HEK293 (cell line): ENCODE results near the gene CHN1.

Experiments used
- CTCF ChIA-PET: fragments of 350-600 bp; formaldehyde crosslinking; extraction: SDS; loops from one replicate; lab custom pipeline; 2021; ENCODE audit warnings: antibody characterized with exemption; lab: Yijun Ruan, JAX
- POLR2A ChIA-PET: fragments of 300-600 bp; formaldehyde crosslinking; extraction: SDS; loops from one replicate; lab custom pipeline; 2020; ENCODE audit warnings: antibody characterized with exemption, inconsistent platforms; lab: Yijun Ruan, JAX
- H3K27ac ChIP-seq: fragments of 200-500 bp; sonication (Bioruptor generic); 2 replicates; pipeline ENCODE4 v1.5.1; 2014; ENCODE audit warnings: low read depth, low read length, control low read depth, inconsistent platforms; ENCODE audit errors: extremely low read depth
- H3K36me3 ChIP-seq, 2 experiments: fragments of 200-500 bp in 1 of 2; sonication (Bioruptor generic) in 1 of 2; 1 replicate in 1 of 2; 2 replicates in 1 of 2; pipeline ENCODE4 v1.5.1; 2014 to 2017; ENCODE audit warnings: inconsistent platforms in 2 of 2, low read length in 2 of 2; ENCODE audit not compliant: control insufficient read depth in 2 of 2, insufficient read depth in 1 of 2
- H3K4me1 ChIP-seq: fragments of 200-500 bp; sonication (Bioruptor generic); 2 replicates; pipeline ENCODE4 v1.5.1; 2014; ENCODE audit warnings: mild to moderate bottlenecking, low read length, inconsistent platforms; ENCODE audit not compliant: control insufficient read depth, insufficient read depth
- H3K4me3 ChIP-seq: 2 replicates; pipeline ENCODE4 v1.5.1; 2011; ENCODE audit warnings: low read depth, mild to moderate bottlenecking, control low read depth, low read length, moderate library complexity
- H3K9me3 ChIP-seq: fragments of 200-500 bp; sonication (Bioruptor generic); 2 replicates; pipeline ENCODE4 v1.5.1; 2014; ENCODE audit warnings: low read depth, low read length, inconsistent platforms; ENCODE audit not compliant: control insufficient read depth, insufficient read depth
- BCL11B ChIP-seq: fragments of 450-650 bp; formaldehyde crosslinking; IDR thresholded peaks from 2 replicates; pipeline ENCODE4 v1.5.1; 2016; ENCODE audit warnings: low read depth, missing biosample characterization, missing genetic modification characterization
- EGR2 ChIP-seq: fragments of 450-650 bp; formaldehyde crosslinking; IDR thresholded peaks from 2 replicates; pipeline ENCODE4 v1.5.1; 2016; ENCODE audit warnings: low read depth, missing biosample characterization, missing genetic modification characterization
- ELK4 ChIP-seq: IDR thresholded peaks from 2 replicates; pipeline ENCODE4 v1.6.1; 2011; ENCODE audit warnings: mild to moderate bottlenecking, low read depth, low read length, borderline replicate concordance
- HOXD13 ChIP-seq: sonication (generic); formaldehyde crosslinking; IDR thresholded peaks from 2 replicates; pipeline ENCODE4 v1.8.0; 2022; ENCODE audit warnings: missing genetic modification reagents, borderline replicate concordance
- KLF8 ChIP-seq: fragments of 450-650 bp; formaldehyde crosslinking; IDR thresholded peaks from 2 replicates; pipeline ENCODE4 v1.5.1; 2016; ENCODE audit warnings: missing biosample characterization, missing genetic modification characterization
- MZF1 ChIP-seq: fragments of 450-650 bp; formaldehyde crosslinking; IDR thresholded peaks from 2 replicates; pipeline ENCODE4 v1.5.1; 2017; ENCODE audit warnings: missing biosample characterization, missing genetic modification characterization, borderline replicate concordance
- OSR2 ChIP-seq: fragments of 450-650 bp; formaldehyde crosslinking; IDR thresholded peaks from 2 replicates; pipeline ENCODE4 v1.5.1; 2016; ENCODE audit warnings: missing biosample characterization, missing genetic modification characterization
- PRDM4 ChIP-seq: fragments of 450-650 bp; formaldehyde crosslinking; IDR thresholded peaks from 2 replicates; pipeline ENCODE4 v1.5.1; 2017; ENCODE audit warnings: missing biosample characterization, missing genetic modification characterization
- PRDM6 ChIP-seq: fragments of 450-650 bp; formaldehyde crosslinking; IDR thresholded peaks from 2 replicates; pipeline ENCODE4 v1.5.1; 2017; ENCODE audit warnings: missing biosample characterization, missing genetic modification characterization
- ZBTB10 ChIP-seq: fragments of 450-650 bp; formaldehyde crosslinking; IDR thresholded peaks from 2 replicates; pipeline ENCODE4 v1.5.1; 2016; ENCODE audit warnings: missing biosample characterization, missing genetic modification characterization
- ZBTB26 ChIP-seq: fragments of 450-650 bp; formaldehyde crosslinking; optimal IDR thresholded peaks from 2 replicates; pipeline ENCODE3; 2016; ENCODE audit warnings: missing biosample characterization, mild to moderate bottlenecking, missing genetic modification characterization
- ZIC2 ChIP-seq: fragments of 450-650 bp; formaldehyde crosslinking; IDR thresholded peaks from 2 replicates; pipeline ENCODE4 v1.5.1; 2016; ENCODE audit warnings: missing biosample characterization, missing genetic modification characterization
- ZNF121 ChIP-seq: fragments of 450-650 bp; formaldehyde crosslinking; IDR thresholded peaks from 2 replicates; pipeline ENCODE4 v1.5.1; 2016; ENCODE audit warnings: missing biosample characterization, missing genetic modification characterization
- ZNF18 ChIP-seq: fragments of 450-650 bp; formaldehyde crosslinking; IDR thresholded peaks from 2 replicates; pipeline ENCODE4 v1.5.1; 2016; ENCODE audit warnings: missing biosample characterization, missing genetic modification characterization
- ZNF2 ChIP-seq: fragments of 450-650 bp; formaldehyde crosslinking; IDR thresholded peaks from 2 replicates; pipeline ENCODE4 v1.5.1; 2016; ENCODE audit warnings: missing biosample characterization, missing genetic modification characterization
- ZNF23 ChIP-seq: fragments of 450-650 bp; formaldehyde crosslinking; IDR thresholded peaks from 2 replicates; pipeline ENCODE4 v1.5.1; 2016; ENCODE audit warnings: missing biosample characterization, missing genetic modification characterization, borderline replicate concordance
- ZNF544 ChIP-seq: fragments of 450-650 bp; formaldehyde crosslinking; IDR thresholded peaks from 2 replicates; pipeline ENCODE4 v1.5.0; 2017; ENCODE audit warnings: missing biosample characterization, missing genetic modification characterization
- ZNF560 ChIP-seq: fragments of 450-650 bp; formaldehyde crosslinking; IDR thresholded peaks from 2 replicates; pipeline ENCODE4 v1.5.1; 2017; ENCODE audit warnings: missing biosample characterization, missing genetic modification characterization, borderline replicate concordance
- ZNF837 ChIP-seq: fragments of 450-650 bp; formaldehyde crosslinking; IDR thresholded peaks from 2 replicates; pipeline ENCODE4 v1.5.1; 2016; ENCODE audit warnings: missing biosample characterization, missing genetic modification characterization
- ZSCAN23 ChIP-seq: fragments of 450-650 bp; formaldehyde crosslinking; IDR thresholded peaks from 2 replicates; pipeline ENCODE4 v1.5.1; 2016; ENCODE audit warnings: missing biosample characterization, missing genetic modification characterization

Gene CHN1

GRCh38 chr2:174772472-174772801 lies 232.7 kb downstream of the CHN1 start:
- Histone ChIP-seq H3K4me3 (no peak overlapping the region), H3K36me3 (no peaks in the 10 kb centered on the region), H3K4me1 (no peaks in the 10 kb centered on the region), H3K9me3 (no peaks in the 10 kb centered on the region), H3K27ac (no peak overlapping the region)
- ChIA-PET POLR2A (no interaction called here), CTCF (interaction anchor here (0.6 to 4.3 kb wide), 30 partner anchors 10 to 1325 kb away, joined by 3 to 142 read pairs (median 5); no protein-coding TSS in a partner anchor)
- TF ChIP-seq ZNF560 (tag by site-specific recombination) (no peak), OSR2 (tag by site-specific recombination) (no peak), ZBTB10 (tag by site-specific recombination) (no peak), ZNF23 (tag by site-specific recombination) (no peak), PRDM6 (tag by site-specific recombination) (no peak), KLF8 (tag by site-specific recombination) (no peak), EGR2 (tag by site-specific recombination) (no peak), ELK4 (no peak), MZF1 (tag by site-specific recombination) (no peak), ZNF837 (tag by site-specific recombination) (no peak), ZNF121 (tag by site-specific recombination) (no peak), ZIC2 (tag by site-specific recombination) (no peak), HOXD13 (CRISPR knock-in tag) (no peak), PRDM4 (no peak), ZNF2 (tag by site-specific recombination) (no peak), ZNF18 (tag by site-specific recombination) (no peak), BCL11B (tag by site-specific recombination) (no peak), ZSCAN23 (tag by site-specific recombination) (no peak), ZBTB26 (no peak), ZNF544 (tag by site-specific recombination) (no peak)
